ENCODE measurements around the gene KRTAP5-8.
A peak's percentile ranks its signal among the peaks of the same experiment; 100 is the strongest.

Gene KRTAP5-8

DNA sequence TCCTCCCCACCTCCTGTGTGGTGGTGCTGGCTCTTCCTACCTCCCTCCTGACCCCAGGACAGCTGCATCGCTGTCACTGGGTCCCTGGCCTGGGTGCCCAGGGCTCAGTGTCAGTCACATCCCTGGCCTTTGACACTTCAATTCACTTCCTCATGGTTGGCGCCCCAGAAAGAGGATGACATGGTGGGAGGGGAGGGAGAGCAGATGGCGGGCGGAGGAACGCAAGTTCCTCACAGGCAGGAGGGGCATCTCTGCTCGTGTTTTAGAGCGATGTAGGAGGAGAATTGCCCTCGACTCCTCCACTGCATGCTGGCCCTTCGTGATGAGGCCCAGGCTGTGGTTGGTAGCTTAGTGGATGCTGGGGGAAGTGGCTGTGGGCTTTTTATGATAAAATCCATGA, 45.9 kb upstream of the KRTAP5-8 start:
- in situ Hi-C loops (cut with HindIII; ENCODE audit: low sequenced_read_pairs): no loop called here
- H3K4me3 ChIP-seq (ENCODE audit: low read depth, low read length): no peak overlapping the region
- TF ChIP-seq, protein P1, sequence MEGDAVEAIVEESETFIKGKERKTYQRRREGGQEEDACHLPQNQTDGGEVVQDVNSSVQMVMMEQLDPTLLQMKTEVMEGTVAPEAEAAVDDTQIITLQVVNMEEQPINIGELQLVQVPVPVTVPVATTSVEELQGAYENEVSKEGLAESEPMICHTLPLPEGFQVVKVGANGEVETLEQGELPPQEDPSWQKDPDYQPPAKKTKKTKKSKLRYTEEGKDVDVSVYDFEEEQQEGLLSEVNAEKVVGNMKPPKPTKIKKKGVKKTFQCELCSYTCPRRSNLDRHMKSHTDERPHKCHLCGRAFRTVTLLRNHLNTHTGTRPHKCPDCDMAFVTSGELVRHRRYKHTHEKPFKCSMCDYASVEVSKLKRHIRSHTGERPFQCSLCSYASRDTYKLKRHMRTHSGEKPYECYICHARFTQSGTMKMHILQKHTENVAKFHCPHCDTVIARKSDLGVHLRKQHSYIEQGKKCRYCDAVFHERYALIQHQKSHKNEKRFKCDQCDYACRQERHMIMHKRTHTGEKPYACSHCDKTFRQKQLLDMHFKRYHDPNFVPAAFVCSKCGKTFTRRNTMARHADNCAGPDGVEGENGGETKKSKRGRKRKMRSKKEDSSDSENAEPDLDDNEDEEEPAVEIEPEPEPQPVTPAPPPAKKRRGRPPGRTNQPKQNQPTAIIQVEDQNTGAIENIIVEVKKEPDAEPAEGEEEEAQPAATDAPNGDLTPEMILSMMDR (IDR thresholded peaks at IDR 0.05; ENCODE audit: low read depth, low read length): no peak
- no peak for DNase-seq (ENCODE audit: low read depth, low spot score)

DNA sequence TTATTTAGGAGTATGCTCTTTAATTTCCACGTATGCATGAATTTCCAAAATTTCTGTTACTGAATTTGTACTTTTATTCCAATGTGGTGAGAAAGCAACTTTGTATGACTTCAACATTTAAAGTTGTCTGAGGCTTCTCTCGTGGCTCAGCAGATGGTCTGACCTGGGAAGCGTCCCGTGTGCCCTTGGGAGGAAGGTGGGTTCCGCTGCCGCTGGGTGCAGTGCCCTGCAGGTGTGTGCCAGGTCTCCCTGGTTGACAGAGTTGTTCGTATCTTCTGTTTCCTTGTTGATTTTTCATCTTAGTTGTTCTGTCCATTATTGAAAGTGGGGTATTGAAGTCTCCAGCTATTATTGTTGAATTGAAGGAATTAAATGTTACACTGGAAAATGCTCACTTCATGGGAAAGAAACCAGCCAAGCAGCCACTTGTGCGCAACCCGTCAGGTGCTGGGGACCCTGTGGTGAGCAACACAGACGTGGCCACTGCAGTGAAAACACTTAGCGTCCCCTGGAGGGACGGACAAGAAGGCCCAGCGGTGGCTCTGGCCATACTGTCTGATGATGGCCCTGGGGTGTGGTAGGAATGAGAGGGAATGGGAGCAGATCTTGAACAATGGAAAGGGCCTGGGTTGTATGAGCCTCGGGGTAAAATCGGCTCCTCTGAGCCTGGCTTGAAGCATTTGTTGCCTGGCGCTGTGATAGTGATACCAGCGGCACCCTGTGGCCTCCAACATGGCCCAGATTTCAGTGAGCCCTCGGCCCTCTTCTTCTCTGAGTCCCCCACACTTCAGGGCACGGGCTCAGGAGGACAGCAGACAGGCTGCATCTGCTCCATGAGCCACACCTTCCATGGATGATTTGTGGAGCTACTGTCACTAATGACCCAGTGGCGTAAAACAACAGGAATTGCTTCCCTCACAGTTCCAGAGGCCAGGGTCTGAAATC, 42.3 kb upstream of the KRTAP5-8 start:
- in situ Hi-C loops (cut with HindIII; ENCODE audit: low sequenced_read_pairs): no loop called here
- no peak overlapping the region for H3K4me3 ChIP-seq (ENCODE audit: low read depth, low read length)
- DNase-seq (ENCODE audit: low read depth, low spot score): no peak
- TF ChIP-seq, protein P1 (IDR thresholded peaks at IDR 0.05; ENCODE audit: low read depth, low read length): no peak

- H3K4me3 ChIP-seq (ENCODE audit: low read depth, low read length): no peak overlapping the region
- TF ChIP-seq, protein P1 (IDR thresholded peaks at IDR 0.05; ENCODE audit: low read depth, low read length): no peak
- in situ Hi-C loops (cut with HindIII; ENCODE audit: low sequenced_read_pairs): no loop called here
- no peak for DNase-seq (ENCODE audit: low read depth, low spot score)
These were observed 41.4 kb upstream of the KRTAP5-8 start for GRCh38 chr11:71496421-71496820.

GRCh38 chr11:71498091-71498490, 39.7 kb upstream of the KRTAP5-8 start:
- in situ Hi-C loops (cut with HindIII; ENCODE audit: low sequenced_read_pairs): no loop called here
- H3K4me3 ChIP-seq (ENCODE audit: low read depth, low read length): no peak overlapping the region
- TF ChIP-seq, protein P1 (IDR thresholded peaks at IDR 0.05; ENCODE audit: low read depth, low read length): no peak
- no peak for DNase-seq (ENCODE audit: low read depth, low spot score)

DNA sequence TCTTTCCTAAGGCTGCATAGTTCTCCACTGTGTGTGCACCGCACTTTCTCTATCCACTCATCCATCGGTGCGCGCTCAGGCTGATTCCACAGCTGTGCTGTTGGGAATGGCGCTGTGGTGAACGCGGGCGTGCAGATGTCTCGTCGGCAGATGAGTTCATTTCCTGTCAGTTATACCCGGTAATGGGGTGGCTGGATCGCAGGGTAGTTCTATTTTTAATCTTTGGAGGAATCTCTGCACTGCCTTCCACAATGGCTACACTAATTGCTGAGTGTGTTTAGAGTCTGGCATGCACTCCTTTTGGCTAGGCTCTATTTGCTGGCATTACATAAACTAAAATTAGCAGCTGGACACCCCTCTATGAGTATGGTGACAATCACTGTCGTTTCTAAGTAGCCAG, 38.7 kb upstream of the KRTAP5-8 start:
- in situ Hi-C loops (cut with HindIII; ENCODE audit: low sequenced_read_pairs): no loop called here
- TF ChIP-seq, protein P1 (IDR thresholded peaks at IDR 0.05; ENCODE audit: low read depth, low read length): no peak
- peak; percentile 6 for DNase-seq (ENCODE audit: low read depth, low spot score)
- no peak overlapping the region for H3K4me3 ChIP-seq (ENCODE audit: low read depth, low read length)

GRCh38 chr11:71499546-71499945, 38.3 kb upstream of the KRTAP5-8 start:
- no peak overlapping the region for H3K4me3 ChIP-seq (ENCODE audit: low read depth, low read length)
- DNase-seq (ENCODE audit: low read depth, low spot score): no peak
- in situ Hi-C loops (cut with HindIII; ENCODE audit: low sequenced_read_pairs): no loop called here
- TF ChIP-seq, protein P1 (IDR thresholded peaks at IDR 0.05; ENCODE audit: low read depth, low read length): no peak
